GM18858 (cell line): ENCODE results near the gene ZFP28.

Source experiments
- ATAC-seq: cut with Tn5 transposase; IDR thresholded peaks from one replicate; pipeline ENCODE4 v1.9.1; 2021; ENCODE audit not compliant: unreplicated experiment

The ZFP28 gene

GRCh38 chr19:56538761-56539263 lies at the start of gene ZFP28:
TSS of gene ZFP28 (plus strand) at chr19:56538948. CDS start at chr19:56539019, 71 bp downstream.
- no peak for ATAC-seq

DNA sequence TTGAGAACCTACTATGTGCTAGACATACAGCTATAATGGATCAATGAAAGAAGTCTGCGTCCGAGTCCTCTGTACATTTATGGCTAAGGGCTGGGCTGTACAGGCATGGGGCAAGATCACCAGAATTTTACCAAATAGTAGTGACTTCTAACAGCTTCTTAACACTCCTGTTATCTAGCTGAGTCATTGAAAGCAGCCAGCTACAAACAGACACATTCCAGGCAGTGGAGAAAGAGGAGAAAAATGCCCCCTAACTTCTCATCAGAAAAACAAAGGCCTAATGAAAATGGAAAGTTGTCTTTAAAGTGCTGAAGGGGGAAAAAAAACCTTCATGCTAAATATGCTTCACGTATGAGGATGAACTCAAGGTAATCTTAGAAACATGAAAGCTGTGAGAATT lies 47.3 kb upstream of the ZFP28 start:
- ATAC-seq = no peak

- no peak for ATAC-seq
Observed at GRCh38 chr19:56504581-56504980, 34.2 kb upstream of the ZFP28 start.

DNA sequence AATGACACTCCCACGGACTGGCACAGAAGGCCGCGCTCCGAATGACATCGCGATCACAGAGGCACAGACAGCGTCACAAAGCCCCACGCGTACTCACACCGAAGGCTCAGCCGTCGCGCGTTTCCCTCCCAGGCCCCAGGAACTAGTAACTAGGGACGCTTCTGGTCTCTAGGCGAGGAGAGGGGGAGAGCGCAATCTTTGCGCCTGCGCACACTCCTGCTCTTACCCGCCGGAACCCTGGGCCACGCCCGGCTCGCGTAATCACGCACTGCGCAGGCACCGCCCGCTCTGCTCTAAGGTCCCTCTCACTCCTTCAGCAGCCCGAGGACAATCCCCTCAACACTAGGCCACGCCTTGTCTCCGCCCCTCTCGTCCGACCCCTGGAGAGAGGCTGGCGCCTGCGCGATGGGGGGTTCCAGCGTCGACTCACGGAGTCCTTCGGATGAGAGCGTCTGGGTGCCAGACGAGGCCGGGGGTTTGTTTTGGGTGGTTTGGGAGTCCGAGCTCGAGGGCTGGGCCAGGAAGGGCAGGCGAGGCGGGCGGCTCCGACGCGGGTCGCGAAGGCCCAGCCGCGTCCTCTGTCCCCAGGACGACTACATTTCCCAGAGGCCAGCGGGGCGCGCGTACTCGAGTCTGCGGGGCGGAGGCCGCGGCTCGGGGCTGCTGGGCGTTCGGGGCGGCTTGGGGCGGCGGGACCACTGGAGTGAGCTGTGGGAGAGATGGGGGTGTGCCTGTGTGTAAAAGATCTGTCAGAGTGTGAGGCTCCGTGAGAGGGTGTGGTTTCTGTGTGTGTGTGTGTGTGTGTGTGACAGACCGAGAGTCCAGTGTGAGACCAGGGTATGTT lies 31.1 kb upstream of the ZFP28 start, which contains the start of gene ZNF471:
ZNF471 (plus strand) TSS at position 410 of the 844 bp plus-strand sequence. CDS start 3,717 bp downstream, outside the sequence.
- no peak for ATAC-seq

- no peak for ATAC-seq
Observed at GRCh38 chr19:56508290-56508778, 30.4 kb upstream of the ZFP28 start.

GRCh38 chr19:56525214-56525860 lies 13.4 kb upstream of the ZFP28 start:
- ATAC-seq = no peak

DNA sequence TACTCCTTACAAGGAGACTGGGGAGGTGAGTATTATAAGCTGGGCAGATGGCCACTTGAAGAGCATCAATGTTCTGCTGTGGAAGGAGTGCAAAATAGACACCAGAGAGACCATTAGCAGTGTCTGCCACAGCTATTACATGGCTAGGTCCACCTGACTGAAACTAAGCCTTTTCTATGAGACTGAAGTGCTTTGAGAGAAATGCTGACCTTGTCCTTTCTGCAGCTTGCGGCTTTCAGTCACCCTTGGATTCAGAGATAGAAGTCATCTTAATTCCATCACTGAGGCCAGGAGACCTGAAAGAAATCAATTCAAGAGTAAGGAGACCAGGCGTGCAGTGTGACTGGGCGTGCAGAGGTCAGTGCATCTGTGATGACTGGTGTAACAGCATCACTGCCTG lies 1.3 kb upstream of the ZFP28 start:
- no peak for ATAC-seq

DNA sequence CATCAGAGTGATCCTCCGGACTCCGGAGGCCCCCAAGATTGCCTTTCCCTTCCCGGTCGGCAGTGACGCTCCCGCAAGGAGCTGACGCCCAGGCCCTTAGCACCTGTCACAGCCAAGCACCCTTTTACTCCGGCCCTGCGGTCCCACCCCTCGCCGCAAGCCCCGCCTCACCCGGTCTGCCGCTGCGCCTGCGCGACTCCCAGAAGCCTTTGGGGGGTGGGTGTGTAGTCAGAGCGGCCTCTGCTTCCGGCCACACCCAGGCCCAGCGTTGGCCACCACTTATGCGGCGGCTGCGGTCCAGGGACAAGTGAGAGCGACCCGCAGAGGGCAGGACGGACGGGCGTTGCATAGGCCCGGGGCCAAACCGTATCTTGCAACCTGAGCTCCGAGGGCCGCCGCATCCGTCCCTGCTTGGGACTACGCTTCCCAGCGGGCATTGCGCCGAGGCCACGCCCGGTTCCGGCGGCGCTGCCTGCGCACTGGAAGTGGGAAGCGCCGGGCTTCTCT lies 441 bp upstream of the ZFP28 start:
- peak; percentile 58 for ATAC-seq

- ATAC-seq = no peak
Observed at GRCh38 chr19:56543776-56544175, 5.0 kb downstream of the ZFP28 start.

DNA sequence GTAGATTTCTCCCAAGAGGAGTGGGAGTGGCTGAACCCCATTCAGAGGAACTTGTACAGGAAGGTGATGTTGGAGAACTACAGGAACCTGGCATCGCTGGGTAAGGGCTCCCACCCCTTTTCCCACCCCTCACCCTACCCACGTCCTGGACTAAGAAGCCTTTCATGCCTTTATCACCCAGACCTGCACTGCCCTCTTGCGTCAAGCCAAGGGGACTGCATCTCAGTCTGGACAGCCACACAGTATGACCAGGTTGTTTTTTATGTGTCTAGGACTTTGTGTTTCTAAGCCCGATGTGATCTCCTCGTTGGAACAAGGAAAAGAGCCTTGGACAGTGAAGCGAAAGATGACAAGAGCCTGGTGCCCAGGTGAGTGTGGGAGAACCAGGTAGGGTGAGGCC lies 8.8 kb downstream of the ZFP28 start:
- ATAC-seq = no peak

DNA sequence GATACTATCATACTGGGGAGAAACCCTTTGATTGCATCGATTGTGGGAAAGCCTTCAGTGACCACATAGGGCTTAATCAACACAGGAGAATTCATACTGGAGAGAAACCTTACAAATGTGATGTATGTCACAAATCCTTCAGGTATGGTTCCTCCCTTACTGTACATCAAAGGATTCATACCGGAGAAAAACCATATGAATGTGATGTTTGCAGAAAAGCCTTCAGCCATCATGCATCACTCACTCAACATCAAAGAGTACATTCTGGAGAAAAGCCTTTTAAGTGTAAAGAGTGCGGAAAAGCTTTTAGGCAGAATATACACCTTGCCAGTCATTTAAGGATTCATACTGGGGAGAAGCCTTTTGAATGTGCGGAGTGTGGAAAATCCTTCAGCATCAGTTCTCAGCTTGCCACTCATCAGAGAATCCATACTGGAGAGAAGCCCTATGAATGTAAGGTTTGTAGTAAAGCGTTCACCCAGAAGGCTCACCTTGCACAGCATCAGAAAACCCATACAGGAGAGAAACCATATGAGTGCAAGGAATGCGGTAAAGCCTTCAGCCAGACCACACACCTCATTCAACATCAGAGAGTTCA lies 15.6 kb downstream of the ZFP28 start:
- no peak for ATAC-seq

GRCh38 chr19:56562766-56563165 lies 24.0 kb downstream of the ZFP28 start:
- ATAC-seq = no peak

- peak; percentile 20 for ATAC-seq
Observed at GRCh38 chr19:56566904-56567273, 28.1 kb downstream of the ZFP28 start.

DNA sequence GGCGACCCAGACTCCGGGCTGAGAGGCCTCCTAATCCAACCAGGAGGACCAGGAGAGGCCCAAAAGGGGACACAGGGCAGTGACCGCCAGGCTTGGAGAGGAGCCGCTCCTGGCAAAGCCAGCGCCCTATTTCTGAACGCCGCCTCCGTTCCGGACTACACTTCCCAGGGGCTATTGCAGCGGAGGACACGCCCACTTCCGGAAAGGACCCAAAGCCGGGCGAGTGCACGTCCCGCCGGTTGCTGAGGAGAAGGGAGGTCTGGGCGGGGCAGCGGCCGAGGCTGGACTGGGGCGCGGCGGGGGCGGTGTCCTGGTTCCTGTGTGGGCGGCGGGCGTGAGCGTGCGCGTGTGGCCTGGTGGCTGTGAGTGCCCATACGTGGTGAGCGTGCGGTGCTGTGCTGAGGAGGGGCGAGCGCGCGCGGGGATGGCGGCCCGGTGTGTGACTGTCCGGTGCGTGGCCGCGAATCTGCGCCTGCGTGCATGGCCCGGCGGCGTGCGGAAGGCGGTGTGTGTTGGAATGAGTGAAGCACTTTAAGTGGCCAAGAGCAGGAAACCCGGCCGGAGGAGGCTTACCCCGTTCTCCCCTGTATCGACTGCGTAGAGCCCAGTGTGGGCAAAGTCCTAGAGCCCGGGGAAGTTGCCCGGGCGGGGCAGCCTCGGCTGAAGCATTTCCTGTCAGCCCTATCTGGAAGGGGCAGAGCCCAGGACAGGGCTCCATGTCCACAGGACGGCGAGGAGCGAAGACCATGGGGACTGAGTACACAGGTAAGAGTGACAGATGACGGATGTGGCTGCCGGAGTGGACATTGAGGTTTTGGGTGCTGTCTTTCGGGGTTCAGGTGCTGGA lies 28.7 kb downstream of the ZFP28 start, which contains the start of gene ZNF470:
ZNF470 (plus strand) TSS at position 195 of the 847 bp plus-strand sequence. CDS start 2,844 bp downstream, outside the sequence.
- ATAC-seq = peak; percentile 93

DNA sequence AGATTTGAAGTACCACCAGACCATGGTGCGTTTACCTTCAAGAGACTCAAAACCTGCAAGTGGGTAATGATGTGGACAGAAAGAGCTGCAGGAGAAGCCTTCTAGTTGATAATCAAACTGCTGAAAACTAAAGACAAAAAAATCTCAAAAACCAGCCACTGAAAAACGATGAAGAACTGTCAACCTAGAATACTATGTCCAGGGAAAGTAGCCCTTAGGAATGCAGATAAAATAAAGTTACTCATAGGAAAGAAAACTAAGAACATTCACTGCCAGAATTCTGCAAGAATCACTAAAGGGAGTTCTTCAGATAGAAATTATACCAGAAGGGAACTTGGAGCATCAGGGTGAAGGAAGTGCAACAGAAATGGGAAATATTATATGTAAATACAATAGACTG lies 33.8 kb downstream of the ZFP28 start:
- no peak for ATAC-seq

DNA sequence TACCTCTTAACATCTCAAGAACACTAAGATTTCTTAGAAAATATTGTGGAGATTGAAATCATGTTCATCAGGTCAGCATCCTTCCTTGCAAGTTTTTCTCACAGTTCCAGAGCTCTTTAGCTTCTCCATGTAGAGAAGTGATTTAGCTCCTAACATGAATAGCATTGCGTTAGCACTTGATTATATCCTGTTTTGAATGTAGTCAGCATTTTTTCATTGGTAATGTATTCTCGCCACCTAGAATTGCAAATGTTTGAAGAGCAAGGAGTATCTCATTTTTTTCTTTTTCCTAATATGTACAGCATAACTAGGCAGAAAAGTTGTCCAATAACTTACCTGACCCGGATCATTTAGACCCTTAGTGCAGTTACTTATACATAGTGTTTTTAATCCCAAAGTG lies 35.2 kb downstream of the ZFP28 start:
- ATAC-seq = no peak

DNA sequence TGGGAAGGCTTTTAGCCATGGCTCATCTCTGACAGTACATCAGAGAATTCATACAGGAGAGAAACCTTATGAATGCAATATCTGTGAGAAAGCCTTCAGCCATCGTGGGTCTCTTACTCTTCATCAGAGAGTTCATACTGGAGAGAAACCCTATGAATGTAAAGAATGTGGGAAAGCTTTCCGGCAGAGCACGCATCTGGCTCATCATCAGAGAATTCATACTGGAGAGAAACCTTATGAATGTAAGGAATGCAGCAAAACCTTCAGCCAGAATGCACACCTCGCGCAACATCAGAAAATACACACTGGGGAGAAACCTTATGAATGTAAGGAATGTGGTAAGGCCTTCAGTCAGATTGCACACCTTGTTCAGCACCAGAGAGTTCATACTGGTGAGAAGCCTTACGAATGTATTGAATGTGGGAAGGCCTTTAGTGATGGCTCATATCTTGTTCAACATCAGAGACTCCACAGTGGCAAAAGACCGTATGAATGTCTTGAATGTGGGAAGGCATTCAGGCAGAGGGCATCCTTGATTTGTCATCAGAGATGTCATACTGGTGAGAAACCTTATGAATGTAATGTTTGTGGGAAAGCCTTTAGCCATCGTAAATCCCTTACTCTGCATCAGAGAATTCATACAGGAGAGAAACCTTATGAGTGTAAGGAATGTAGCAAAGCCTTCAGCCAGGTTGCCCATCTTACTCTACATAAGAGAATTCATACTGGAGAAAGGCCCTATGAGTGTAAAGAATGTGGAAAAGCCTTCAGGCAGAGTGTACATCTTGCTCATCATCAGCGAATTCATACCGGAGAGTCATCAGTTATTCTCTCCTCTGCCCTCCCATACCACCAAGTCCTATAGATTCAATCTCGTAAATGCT lies 39.2 kb downstream of the ZFP28 start:
- no peak for ATAC-seq

- no peak for ATAC-seq
Observed at GRCh38 chr19:56594446-56594782, 55.7 kb downstream of the ZFP28 start.

DNA sequence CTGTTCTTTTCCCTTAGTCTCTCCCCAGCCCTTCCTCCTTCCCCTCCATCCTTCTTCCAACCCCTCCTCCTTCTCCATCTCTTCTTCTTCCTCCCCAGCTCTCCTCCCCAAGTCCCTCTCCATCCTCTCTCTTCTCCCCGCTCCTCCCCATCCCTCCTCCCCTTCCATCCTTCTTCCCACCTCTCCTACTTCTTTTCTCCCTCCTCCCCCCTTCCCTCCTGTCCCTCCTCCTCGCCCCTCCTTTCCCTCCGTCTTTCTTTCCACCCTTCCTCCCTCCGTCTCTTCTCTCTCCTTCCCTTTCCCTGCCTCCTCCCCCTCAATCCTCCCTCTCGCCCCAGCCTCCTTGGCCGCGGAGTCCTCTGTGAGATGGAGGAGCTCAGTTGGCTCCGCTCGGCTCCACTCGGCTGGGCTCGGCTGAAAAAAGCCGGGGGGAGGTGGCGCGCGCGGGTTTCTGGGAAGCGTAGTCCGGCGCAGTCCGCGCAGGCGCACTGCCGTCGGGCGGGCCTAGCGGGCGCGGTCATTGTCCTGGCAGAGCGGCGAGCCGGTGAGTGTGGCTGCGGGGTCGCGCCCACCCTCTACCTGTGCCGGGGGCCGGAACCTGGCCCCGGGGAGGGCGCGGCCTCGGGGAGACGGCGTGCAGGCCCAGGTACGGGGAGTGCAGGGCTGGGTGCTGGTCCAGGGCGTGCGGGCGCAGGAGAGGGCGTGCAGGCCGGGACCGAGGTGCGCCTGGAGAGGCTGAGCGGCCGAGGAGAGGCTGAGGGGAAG lies 56.2 kb downstream of the ZFP28 start, which contains the start of gene ZNF71:
ZNF71 (plus strand) TSS at position 520 of the 765 bp plus-strand sequence. CDS start 6,257 bp downstream, outside the sequence.
- ATAC-seq = no peak
